NCI-H1694 treated with DMSO at 0.1 percent for 48 hours (cell line): ENCODE measurements around the gene NCOA4.
"Not testable (repeated sequence)": the region's sequence is repeated elsewhere in the genome, so short reads cannot be mapped to it uniquely, and the experiment has no call there.

Experiments used
- DNase-seq: peaks from one replicate; lab custom pipeline; 2025; lab: John Stamatoyannopoulos, UW

The NCOA4 gene

DNA sequence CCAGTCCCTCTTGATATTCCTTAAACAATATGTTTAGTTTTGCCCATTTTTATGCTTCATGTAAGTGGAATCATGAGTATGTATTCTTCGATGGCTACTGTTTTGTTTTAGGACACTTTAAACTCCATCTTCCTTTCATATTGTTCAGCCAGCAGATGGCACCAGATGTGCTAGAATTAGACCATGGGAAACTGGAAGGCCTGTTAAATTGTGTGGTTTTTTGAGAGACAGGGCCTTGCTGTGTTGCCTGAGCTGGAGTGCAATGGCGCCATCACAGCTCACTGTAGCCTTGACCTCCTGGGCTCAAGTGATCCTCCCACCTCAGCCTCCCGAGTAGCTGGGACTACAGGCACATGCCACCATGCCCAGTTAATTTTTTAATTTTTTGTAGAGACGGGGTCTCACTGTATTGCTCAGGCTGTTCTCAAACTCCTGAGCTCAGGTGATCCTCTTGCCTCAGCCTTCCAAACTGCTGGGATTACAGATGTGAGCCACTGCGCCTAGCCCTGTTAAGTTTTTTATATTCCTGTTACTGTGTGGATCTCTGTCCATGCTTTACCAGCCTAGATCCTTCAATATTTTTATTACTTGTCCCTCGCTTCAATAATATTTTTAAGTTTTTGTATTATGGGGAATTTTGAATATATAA is 46.8 kb downstream of the NCOA4 start:
- DNase-seq, result peak; percentile 12

DNA sequence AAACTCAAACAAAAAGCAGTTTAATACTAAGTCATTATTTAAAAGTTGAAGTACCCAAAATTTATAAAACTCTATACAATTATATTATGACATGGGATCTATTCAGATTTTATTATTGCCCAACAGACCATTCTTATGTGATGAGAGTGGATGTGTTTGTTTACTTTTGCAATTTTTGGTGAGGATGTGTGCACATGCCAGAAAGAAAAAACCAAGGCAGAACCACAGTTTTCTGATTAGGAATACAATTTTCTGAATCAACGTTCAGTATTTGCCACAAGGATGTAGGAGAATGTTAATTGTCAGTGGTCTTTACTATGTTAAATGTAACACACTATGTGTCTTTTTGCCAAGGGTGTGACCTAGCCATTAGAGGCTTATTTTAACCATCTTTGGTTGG is 49.1 kb downstream of the NCOA4 start:
- not testable (repeated sequence) for DNase-seq

DNA sequence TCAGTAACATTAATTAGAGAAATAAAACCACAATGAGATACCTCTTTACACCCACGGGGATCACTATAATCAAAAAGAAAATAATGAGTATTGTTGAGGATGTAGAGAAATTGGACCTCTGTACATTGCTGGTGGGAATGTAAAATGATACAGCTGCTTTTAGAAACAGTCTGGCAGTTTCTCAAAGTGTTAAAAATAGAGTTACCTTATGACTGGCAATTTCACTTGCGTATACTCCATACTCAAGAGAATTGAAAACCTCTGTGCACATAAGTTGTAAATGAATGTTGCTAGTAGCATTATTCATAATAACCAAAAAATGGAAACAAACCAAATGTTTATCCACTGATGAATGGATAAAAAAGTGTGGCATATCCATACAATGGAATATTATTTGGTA is 51.9 kb downstream of the NCOA4 start:
- not testable (repeated sequence) for DNase-seq

DNA sequence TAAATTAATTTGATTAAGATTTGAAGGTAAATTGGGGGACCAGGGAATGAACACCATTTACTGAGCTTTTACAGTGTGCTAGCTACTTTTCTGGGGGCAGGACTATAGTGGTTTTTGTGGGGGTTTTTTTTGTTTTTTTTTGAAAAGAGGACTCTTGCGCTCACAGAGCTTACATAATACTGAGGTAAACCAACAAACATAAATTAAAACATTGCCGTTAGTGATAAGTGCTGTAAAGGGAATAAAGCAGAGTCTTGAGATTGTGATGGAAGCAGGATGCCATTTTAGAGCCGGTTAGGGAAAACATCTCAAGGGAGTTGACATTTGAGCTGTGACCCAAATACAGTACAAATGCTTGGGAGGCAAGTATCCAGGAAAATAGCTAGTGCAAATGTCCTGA is 56.4 kb downstream of the NCOA4 start:
- DNase-seq, result not testable (repeated sequence)

DNA sequence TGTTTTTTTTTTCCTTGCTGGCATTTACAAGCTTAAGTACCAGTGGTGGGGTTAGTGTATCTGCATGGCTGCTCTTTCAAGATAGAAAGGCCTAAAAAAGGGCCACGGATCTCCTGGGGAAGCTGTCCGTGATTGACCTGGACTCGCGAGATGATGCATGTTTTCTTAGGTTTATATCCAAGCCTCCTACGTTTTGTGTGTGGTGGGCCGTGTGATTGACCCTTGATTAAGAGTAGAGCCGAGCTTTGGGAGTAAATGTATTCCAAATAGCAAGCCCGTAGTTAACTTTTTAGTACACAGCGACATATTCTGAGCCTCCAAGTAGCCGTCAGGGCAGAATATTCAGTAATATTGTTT is 57.6 kb downstream of the NCOA4 start:
- not testable (repeated sequence) for DNase-seq

DNA sequence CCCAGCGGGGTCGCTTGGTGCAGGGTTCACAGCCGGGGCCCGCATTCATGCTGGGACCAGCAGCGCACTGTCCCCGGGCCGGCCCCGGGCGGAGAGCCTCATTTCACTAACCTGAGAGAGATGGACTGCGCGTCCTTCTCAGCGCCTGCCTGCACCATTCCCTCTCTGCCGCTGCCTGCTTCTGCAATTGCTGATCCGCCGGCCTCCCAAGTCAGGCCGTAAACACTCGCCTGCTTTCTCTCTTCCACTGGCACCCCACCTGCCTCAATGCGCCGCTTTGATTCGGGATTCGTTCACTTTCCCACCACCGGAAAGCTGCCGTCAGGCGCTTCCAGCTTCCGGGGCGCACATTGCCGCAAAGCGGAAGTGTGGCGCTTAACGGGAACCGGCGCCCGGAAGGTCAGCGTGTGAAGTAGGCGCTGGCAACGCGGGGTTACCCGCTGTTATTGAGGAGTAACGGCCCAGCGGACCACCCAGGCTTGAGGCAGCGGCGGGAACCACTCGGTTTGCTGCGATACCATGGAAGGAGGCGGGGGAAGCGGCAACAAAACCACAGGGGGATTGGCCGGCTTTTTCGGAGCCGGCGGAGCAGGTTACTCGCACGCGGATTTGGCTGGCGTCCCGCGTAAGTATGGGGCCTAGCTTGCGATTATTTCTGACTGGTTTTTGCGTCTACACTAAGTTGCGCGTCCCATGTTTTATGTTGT is 58.2 kb downstream of the NCOA4 start, which contains the start of gene TIMM23:
TSS of gene TIMM23 (plus strand) at position 384 of the 707 bp plus-strand sequence. CDS start at position 520, 136 bp downstream.
- DNase-seq, result peak; percentile 30

DNA sequence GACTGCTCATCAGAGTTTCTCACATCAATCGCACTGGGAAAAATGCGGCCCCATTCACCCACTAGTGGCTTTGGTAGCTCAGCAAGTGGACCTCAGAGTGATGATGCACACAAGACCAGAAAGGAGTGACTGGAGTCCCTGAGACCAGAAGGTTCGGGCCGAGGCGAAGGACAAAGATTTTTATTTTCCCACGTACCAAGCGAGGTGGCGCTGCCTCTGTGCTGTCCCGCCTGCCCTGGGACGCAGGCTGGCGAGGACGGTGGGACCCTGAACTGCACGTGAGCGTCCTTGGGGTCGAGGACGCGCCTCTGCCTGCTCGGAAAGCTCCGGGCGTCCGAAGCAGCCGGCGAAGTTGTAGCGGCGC is 58.7 kb downstream of the NCOA4 start:
- not testable (repeated sequence) for DNase-seq

DNA sequence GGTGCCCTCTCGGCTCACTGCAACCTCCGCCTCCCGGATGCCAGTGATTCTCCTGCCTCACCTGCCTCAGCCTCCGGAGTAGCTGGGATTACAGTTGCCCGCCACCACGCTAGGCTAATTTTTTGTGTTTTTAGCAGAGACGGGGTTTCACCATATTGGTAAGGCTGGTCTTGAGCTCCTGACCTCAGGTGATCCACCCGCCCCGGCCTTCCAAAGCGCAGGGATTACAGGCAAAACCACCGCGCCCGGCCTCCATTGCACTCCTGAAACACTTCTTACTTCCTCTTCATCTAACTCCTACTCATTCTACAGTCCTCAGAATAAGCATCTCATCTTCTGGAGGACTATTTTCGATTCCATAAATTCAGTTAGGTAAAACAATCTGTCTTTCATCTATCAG is 59.4 kb downstream of the NCOA4 start:
- not testable (repeated sequence) for DNase-seq

DNA sequence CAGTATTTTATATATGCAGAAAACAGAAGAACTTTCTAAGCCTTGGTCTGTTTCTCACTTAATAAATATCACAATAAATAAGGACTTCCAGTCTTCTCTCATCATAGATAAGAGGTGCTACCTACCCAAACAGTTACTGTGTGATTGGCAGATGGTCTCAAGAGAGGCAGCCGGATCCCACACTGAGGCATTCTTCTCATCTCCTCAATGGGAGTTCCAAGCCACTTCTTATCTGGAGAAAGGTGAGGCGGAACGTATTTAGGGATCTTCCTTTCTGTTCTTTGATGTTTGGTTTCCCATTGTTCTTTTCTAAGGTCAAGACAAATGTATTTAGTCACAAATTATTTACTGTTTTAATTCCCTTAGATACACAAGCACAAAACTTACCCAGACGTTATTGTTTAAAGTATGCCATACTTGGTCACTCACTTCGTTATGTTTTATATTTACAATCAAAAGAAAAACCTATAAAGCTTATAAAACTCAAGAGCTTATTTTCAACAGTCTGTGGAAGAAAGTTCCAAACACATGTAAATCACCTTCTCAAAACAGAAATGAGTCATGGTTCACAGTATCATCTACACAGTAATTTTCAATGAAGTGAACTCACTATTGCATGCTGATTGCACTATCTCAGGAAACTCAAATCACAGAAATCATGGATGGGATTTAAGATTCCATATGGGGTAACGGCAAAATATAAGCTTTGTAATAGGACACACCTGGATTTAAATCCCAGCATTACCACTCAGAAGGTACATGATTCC is 67.6 kb downstream of the NCOA4 start:
- DNase-seq, result not testable (repeated sequence)

DNA sequence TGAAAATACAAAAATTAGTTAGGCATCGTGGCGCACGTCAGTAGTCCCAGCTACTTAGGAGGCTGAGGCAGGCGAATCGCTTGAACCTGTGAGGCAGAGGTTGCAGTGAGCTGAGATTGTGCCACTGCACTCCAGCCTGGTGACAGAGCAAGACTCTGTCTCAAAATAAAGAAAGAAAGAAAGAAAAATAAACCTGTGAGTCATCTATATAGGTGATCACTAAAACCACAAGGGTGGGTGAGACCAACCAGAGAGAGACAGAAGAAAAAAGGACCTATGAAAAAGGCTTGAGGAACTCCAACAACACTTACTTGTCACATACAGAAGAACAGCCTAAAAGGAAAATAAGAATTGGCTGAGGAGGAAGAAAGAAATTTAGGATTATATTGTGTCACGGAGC is 72.5 kb downstream of the NCOA4 start:
- DNase-seq, result not testable (repeated sequence)

DNA sequence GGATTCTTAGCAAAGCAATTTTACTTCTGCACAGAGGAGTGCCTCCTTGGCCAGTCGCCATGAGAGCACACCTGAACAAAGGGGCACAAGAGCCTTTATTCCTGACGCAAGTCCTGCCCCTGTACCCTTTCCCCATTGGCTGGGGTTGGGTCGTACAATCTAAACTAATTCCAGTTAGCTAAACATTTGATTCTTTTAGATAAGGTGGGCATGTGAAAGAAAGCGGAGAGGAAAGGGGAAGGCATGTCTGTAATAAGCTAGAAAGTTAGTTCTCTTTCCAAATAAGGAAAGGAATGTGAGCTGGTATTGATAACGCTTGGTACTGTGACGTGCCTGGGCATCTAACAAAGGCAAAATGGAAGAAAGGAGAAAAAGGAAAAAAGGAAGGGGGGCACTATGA is 73.8 kb downstream of the NCOA4 start:
- DNase-seq, result not testable (repeated sequence)
